SK-N-MC (cell line): ENCODE measurements around the gene CYP27A1.

Experiments
- EZH2 ChIP-seq: fragments of 200-600 bp; sonication (generic); IDR thresholded peaks from one replicate; pipeline ENCODE4 v1.6.1; 2017; ENCODE audit warnings: antibody characterized with exemption
- FOXP2 ChIP-seq: optimal IDR thresholded peaks from 2 replicates; pipeline ENCODE3; 2011; ENCODE audit warnings: mild to moderate bottlenecking, moderate library complexity; ENCODE audit not compliant: insufficient read depth; ENCODE audit errors: extremely low read length, control extremely low read depth
- POLR2AphosphoS5 ChIP-seq: IDR thresholded peaks from 2 replicates; pipeline ENCODE4 v1.6.1; 2012; ENCODE audit warnings: mild to moderate bottlenecking, low read depth, low read length, borderline replicate concordance

DNA sequence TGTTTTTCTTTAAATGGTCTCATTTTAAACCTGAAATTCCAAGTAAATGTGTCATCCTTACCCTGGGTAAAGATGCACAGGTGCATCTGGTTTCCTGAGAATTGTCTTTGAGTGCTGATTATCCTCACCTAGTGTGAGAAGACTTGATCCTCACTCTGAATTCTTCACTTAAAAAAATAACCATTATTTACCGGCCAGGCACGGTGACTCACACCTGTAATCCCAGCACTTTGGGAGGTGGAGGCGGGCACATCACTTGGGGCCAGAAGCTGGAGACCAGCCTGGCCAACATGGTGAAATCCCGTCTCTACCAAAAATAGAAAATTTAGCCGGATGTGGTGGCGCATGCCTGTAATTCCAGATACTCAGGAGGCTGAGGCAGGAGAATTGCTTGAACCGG is 67.8 kb downstream of the CYP27A1 start:
- TF ChIP-seq POLR2AphosphoS5, result no peak
- no peak for TF ChIP-seq EZH2
- TF ChIP-seq FOXP2, result no peak
